Liver (tissue), 9 donors: ENCODE data around the gene PTH1R. TPM values are rescaled to one million over a fixed set of nuclear protein-coding genes. Genes with fewer than 3 reads are reported as not detected.

ENCODE experiments used
- DNase-seq: peaks from one replicate; pipeline ENCODE4 v3.0.0-alpha.2; 2017; ENCODE audit warnings: low spot score
- H3K27ac ChIP-seq, 2 donors: one replicate each; pipeline ENCODE4 v1.7.0; 2013; ENCODE audit warnings: inconsistent platforms in 2 of 2, low read length in 2 of 2, control low read depth in 1 of 2, low read depth in 1 of 2, mild to moderate bottlenecking in 1 of 2
- H3K27me3 ChIP-seq, 4 donors: one replicate each; pipeline versions ENCODE4 v1.6.1 to v1.7.0; 2013; ENCODE audit warnings: low read length in 3 of 4, inconsistent platforms in 1 of 4, mild to moderate bottlenecking in 1 of 4, moderate library complexity in 1 of 4; ENCODE audit not compliant: control insufficient read depth in 4 of 4, insufficient read depth in 4 of 4
- H3K36me3 ChIP-seq, 4 donors: one replicate each; pipeline versions ENCODE4 v1.6.1 to v1.7.0; 2013; ENCODE audit warnings: low read length in 3 of 4, mild to moderate bottlenecking in 3 of 4, low read depth in 1 of 4, moderate library complexity in 1 of 4; ENCODE audit not compliant: control insufficient read depth in 4 of 4, insufficient read depth in 3 of 4
- H3K4me1 ChIP-seq, 4 donors: one replicate each; pipeline versions ENCODE4 v1.6.1 to v1.7.0; 2013; ENCODE audit warnings: low read length in 3 of 4, mild to moderate bottlenecking in 3 of 4, moderate library complexity in 1 of 4; ENCODE audit not compliant: control insufficient read depth in 4 of 4, insufficient read depth in 4 of 4
- H3K4me3 ChIP-seq, 3 donors: one replicate each; pipeline versions ENCODE4 v1.6.1 to v1.7.0; 2013; ENCODE audit warnings: low read length in 3 of 3, control low read depth in 1 of 3, low read depth in 1 of 3, mild to moderate bottlenecking in 1 of 3
- H3K9ac ChIP-seq, 2 donors: one replicate each; pipeline ENCODE4 v1.7.0; 2013; ENCODE audit warnings: low read length in 2 of 2, mild to moderate bottlenecking in 2 of 2, moderate library complexity in 2 of 2, control low read depth in 1 of 2, low read depth in 1 of 2
- H3K9me3 ChIP-seq, 4 donors: one replicate each; pipeline versions ENCODE4 v1.6.1 to v1.7.0; 2013; ENCODE audit warnings: low read length in 3 of 4; ENCODE audit not compliant: control insufficient read depth in 4 of 4
- CTCF ChIP-seq: fragments of 150-350 bp; IDR thresholded peaks from 2 replicates; pipeline ENCODE4 v1.5.1; 2017; ENCODE audit warnings: improper control_type of control experiment, low read depth, low read length; ENCODE audit not compliant: missing input control
- EGR1 ChIP-seq, 2 donors: IDR thresholded peaks; 2 replicates each; pipeline ENCODE4 v1.6.1; 2016 to 2018; ENCODE audit warnings: antibody characterized with exemption in 2 of 2, low read depth in 2 of 2
- FOXA1 ChIP-seq: IDR thresholded peaks from 2 replicates; pipeline ENCODE4 v1.6.1; 2016; ENCODE audit warnings: antibody characterized with exemption
- FOXA2 ChIP-seq: IDR thresholded peaks from 2 replicates; pipeline ENCODE4 v1.6.1; 2016; ENCODE audit warnings: antibody characterized with exemption
- GABPA ChIP-seq, 2 donors: IDR thresholded peaks in 1 of 2; conservative IDR thresholded peaks in 1 of 2; 2 replicates each; pipeline ENCODE4 v1.6.1; 2016; ENCODE audit warnings: antibody characterized with exemption in 2 of 2, mild to moderate bottlenecking in 1 of 2, moderate library complexity in 1 of 2
- HNF4A ChIP-seq, 2 donors: conservative IDR thresholded peaks; 2 replicates each; pipeline ENCODE4 v1.6.1; 2016; ENCODE audit warnings: antibody characterized with exemption in 2 of 2, mild to moderate bottlenecking in 2 of 2
- HNF4G ChIP-seq: IDR thresholded peaks from 2 replicates; pipeline ENCODE4 v1.6.1; 2016; ENCODE audit warnings: antibody characterized with exemption
- JUND ChIP-seq, 2 donors: IDR thresholded peaks; 2 replicates each; pipeline ENCODE4 v1.6.1; 2016; ENCODE audit warnings: antibody characterized with exemption in 2 of 2
- MAX ChIP-seq: IDR thresholded peaks from 2 replicates; pipeline ENCODE4 v1.6.1; 2016; ENCODE audit warnings: antibody characterized with exemption
- NR2F2 ChIP-seq: IDR thresholded peaks from 2 replicates; pipeline ENCODE4 v1.6.1; 2016; ENCODE audit warnings: antibody characterized with exemption
- RAD21 ChIP-seq, 2 donors: IDR thresholded peaks; 2 replicates each; pipeline ENCODE4 v1.6.1; 2016; ENCODE audit warnings: antibody characterized with exemption in 2 of 2, mild to moderate bottlenecking in 2 of 2
- REST ChIP-seq: IDR thresholded peaks from 2 replicates; pipeline ENCODE4 v1.6.1; 2016; ENCODE audit warnings: antibody characterized with exemption, mild to moderate bottlenecking
- RXRA ChIP-seq, 2 donors: IDR thresholded peaks; 2 replicates each; pipeline ENCODE4 v1.6.1; 2017 to 2018; ENCODE audit warnings: antibody characterized with exemption in 2 of 2, mild to moderate bottlenecking in 1 of 2
- SP1 ChIP-seq: IDR thresholded peaks from 2 replicates; pipeline ENCODE4 v1.6.1; 2018; ENCODE audit warnings: antibody characterized with exemption, mild to moderate bottlenecking
- TAF1 ChIP-seq: conservative IDR thresholded peaks from 2 replicates; pipeline ENCODE4 v1.6.1; 2016; ENCODE audit warnings: antibody characterized with exemption, mild to moderate bottlenecking
- YY1 ChIP-seq: IDR thresholded peaks from 2 replicates; pipeline ENCODE4 v1.6.1; 2016; ENCODE audit warnings: antibody characterized with exemption, mild to moderate bottlenecking
- ZBTB33 ChIP-seq: IDR thresholded peaks from 2 replicates; pipeline ENCODE4 v1.6.1; 2016; ENCODE audit warnings: antibody characterized with exemption
- WGBS: extraction: QIAGEN DNeasy Blood & Tissue Kit; methylation state at CpG from one replicate; pipeline ENCODE4 v1.1.7; 2013; 5-methylcytosine and 5-hydroxymethylcytosine counted together
- polyA plus RNA-seq, 2 donors: library from polyadenylated mRNA; stranded (reverse) in 1 of 2; unstranded in 1 of 2; fragments of 200-250 nt in 1 of 2; fragments of >200 nt in 1 of 2; fragmentation: Nextera tagmentation in 1 of 2; extraction: Ambion mirVana in 1 of 2; gene quantifications; one replicate each; pipeline versions ENCODE4 v1.2.1 to v1.2.3, GENCODE V29; 2013 to 2015
- total RNA-seq, 2 donors: library from RNA; depleted of rRNA; stranded (reverse); fragments of >200 nt; gene quantifications; one replicate each; pipeline ENCODE4 v1.2.3, GENCODE V29; 2014
- TF ChIP-seq, protein P1 (sequence below): IDR thresholded peaks from 2 replicates; pipeline ENCODE4 v1.6.1; 2016; ENCODE audit warnings: antibody characterized with exemption
- donor health status: healthy.
- donor health status: healthy.
- donor health status: healthy.
- donor health status: healthy.
- donor health status: healthy.

Gene PTH1R
- total and polyA plus RNA-seq, 4 donors, result 7.2 to 28.4 (median 23.6) TPM

- Histone ChIP-seq H3K27me3 (no peaks in the 10 kb centered on the region), H3K9ac (no peak overlapping the region), H3K27ac (peak overlapping the region in 1 of 2 donors; percentile 25), H3K9me3 (no peaks in the 10 kb centered on the region), H3K4me1 (peaks cover 2 to 14% (median 5%) of the 10 kb centered on the region in 4 donors), H3K4me3 (no peak overlapping the region), H3K36me3 (no peaks in the 10 kb centered on the region)
- no peak for DNase-seq
- no peak for TF ChIP-seq JUND (IDR thresholded peaks at IDR 0.05)
- peak; percentile 18 for TF ChIP-seq NR2F2
- 61% methylated on average over 6 of the region's 6 CpGs for WGBS
Observed at GRCh38 chr3:46889381-46890110, 12.0 kb downstream of the PTH1R start.

- TF ChIP-seq HNF4A (conservative IDR thresholded peaks at IDR 0.05), result no peak
- Histone ChIP-seq H3K9me3 (no peaks in the 10 kb centered on the region), H3K4me3 (no peak overlapping the region), H3K4me1 (peaks cover 2 to 15% (median 5%) of the 10 kb centered on the region in 4 donors), H3K9ac (no peak overlapping the region), H3K27ac (peak overlapping the region in 1 of 2 donors; percentile 25), H3K27me3 (no peaks in the 10 kb centered on the region), H3K36me3 (no peaks in the 10 kb centered on the region)
- DNase-seq, result no peak
- WGBS, result 94% methylated on average over 1 of the region's 1 CpG
Observed at GRCh38 chr3:46890132-46890531, 12.6 kb downstream of the PTH1R start.

- no peaks in the 10 kb centered on the region for H3K9me3 ChIP-seq
- H3K27ac ChIP-seq, result peak overlapping the region in 1 of 2 donors; percentile 27
- no peak for DNase-seq
- H3K9ac ChIP-seq, result no peak overlapping the region
- 92% methylated on average over 3 of the region's 3 CpGs for WGBS
- H3K4me1 ChIP-seq, result peaks cover 2 to 19% (median 5%) of the 10 kb centered on the region in 4 donors
- H3K36me3 ChIP-seq, result no peaks in the 10 kb centered on the region
- no peak overlapping the region for H3K4me3 ChIP-seq
- H3K27me3 ChIP-seq, result no peaks in the 10 kb centered on the region
- TF ChIP-seq, protein P1, sequence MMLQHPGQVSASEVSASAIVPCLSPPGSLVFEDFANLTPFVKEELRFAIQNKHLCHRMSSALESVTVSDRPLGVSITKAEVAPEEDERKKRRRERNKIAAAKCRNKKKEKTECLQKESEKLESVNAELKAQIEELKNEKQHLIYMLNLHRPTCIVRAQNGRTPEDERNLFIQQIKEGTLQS, result no peak
- TF ChIP-seq JUND (IDR thresholded peaks at IDR 0.05), result no peak
- no peak for TF ChIP-seq HNF4G
- no peak for TF ChIP-seq HNF4A (conservative IDR thresholded peaks at IDR 0.05)
- TF ChIP-seq MAX, result no peak
- TF ChIP-seq TAF1, result no peak
- no peak for TF ChIP-seq YY1
- no peak for TF ChIP-seq RAD21 (IDR thresholded peaks at IDR 0.05)
- TF ChIP-seq REST, result no peak
- no peak for TF ChIP-seq CTCF
- TF ChIP-seq FOXA1, result no peak
- no peak for TF ChIP-seq SP1
- no peak for TF ChIP-seq RXRA (IDR thresholded peaks at IDR 0.05)
- TF ChIP-seq EGR1 (IDR thresholded peaks at IDR 0.05; ENCODE audit: low read depth in 2 of 2), result no peak
- TF ChIP-seq ZBTB33, result no peak
- no peak for TF ChIP-seq NR2F2
- no peak for TF ChIP-seq GABPA (IDR thresholded peaks at IDR 0.05 in 1 of 2, conservative IDR thresholded peaks at IDR 0.05 in 1 of 2)
- TF ChIP-seq FOXA2, result no peak
Observed at GRCh38 chr3:46891132-46891531, 13.6 kb downstream of the PTH1R start.
